Stimulated activated CD8-positive, alpha-beta memory T cell treated with anti-CD3 and anti-CD28 coated beads, Interleukin-12 subunit alpha, Interleukin-12 subunit beta, amount 100 ng/mL, for 1 hour (primary cell): ENCODE data around the gene TOR4A.
"Not testable (repeated sequence)": the region's sequence is repeated elsewhere in the genome, so short reads cannot be mapped to it uniquely, and the experiment has no call there.

Source experiments
- DNase-seq: peaks from one replicate; pipeline ENCODE4 v3.0.0-alpha.2; 2020; ENCODE audit warnings: low read depth

Gene TOR4A

GRCh38 chr9:137237759-137238726, 39.5 kb upstream of the TOR4A start:
- no peak for DNase-seq

DNA sequence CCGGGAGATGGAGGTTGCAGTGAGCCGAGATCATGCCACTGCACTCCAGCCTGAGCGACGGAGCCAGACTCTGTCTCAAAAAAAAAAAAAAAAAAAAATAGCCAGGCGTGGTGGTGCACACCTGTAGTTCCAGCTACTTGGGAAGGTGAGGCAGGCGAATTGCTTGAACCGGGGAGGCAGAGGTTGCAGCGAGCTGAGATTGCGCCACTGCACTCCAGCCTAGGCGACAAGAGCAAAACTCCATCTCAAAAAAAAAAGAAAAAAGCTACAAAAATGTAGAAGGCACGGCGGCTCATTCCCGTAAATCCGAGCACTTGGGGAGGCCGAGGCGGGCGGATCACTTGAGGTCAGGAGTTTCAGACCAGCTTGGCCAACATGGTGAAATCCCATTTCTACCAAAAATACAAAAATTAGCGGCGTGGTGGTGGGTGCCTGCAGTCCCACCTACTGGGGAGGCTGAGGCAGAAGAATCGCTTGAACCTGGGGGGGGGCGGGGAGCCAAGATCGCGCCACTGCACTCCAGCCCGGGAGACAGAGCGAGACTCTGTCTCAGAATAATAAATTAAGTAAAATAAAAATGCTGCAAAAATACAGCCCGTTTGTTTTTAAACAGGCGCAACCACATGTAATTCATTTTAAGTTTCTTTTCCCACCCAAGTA, 37.9 kb upstream of the TOR4A start:
- not testable (repeated sequence) for DNase-seq

DNA sequence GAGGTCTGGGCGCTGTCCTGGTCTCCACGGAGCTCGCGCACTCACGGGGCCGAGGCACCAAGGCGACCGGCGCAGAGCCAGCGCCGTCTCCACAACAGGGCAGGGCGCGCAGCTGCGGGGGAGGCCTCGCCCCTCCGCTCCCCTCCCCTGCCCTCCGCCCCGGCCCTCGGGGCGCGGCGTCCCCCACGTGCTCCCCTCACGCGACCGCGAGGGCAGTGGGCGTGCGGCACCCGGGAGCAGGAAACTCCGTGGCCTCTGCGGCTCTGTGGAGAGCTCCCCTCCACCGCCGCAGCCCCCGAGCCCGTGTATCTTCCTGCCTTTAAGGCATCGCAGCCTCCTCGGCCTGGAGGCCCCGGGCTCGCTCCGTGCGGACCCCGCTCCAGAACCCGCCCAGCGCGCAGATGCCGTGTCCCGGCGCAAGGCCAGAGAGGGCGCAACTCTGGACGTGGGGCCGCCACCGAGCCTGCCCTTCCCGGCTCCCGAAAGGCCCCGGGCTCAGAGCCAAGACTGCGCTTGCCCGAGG, 37.1 kb upstream of the TOR4A start:
- DNase-seq, result peak; percentile 33

GRCh38 chr9:137240841-137241489, 36.6 kb upstream of the TOR4A start, which contains the start of gene TUBB4B:
TSS of gene TUBB4B (plus strand) at chr9:137241287. CDS start at chr9:137241361, 74 bp downstream.
- peak; percentile 96 for DNase-seq

DNA sequence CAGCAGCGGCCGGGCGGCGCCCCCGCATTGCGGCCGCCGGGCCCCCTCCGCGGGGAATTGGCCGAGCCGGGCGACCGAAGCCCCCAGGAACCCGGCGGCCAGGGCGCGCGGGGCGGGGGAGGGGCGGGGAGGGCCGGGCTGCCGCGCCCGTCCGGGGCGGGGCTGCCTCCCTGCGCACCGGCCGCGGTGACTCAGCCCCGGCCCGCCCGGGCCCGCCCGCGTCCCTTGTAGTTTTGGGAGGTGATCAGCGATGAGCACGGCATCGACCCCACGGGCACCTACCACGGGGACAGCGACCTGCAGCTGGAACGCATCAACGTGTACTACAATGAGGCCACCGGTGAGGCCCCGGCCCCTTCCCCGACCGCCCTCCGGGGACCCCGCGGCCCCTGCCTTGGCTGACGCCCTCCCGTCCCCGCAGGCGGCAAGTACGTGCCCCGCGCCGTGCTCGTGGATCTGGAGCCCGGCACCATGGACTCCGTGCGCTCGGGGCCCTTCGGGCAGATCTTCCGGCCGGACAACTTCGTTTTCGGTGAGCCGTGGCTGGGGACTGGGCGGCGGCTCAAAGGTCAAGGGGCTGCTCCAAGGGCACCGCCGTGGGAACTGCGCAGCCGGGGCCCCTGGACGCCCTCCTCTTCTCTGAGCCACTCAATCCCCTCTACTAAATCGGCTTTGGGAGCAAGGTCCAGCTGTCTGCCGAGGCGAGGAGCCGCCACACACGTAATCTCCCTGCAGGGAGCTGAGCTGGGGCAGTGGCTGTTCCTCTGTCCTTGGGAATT, 35.8 kb upstream of the TOR4A start:
- DNase-seq, result peak; percentile 63

GRCh38 chr9:137242269-137243203, 35.0 kb upstream of the TOR4A start:
- no peak for DNase-seq

DNA sequence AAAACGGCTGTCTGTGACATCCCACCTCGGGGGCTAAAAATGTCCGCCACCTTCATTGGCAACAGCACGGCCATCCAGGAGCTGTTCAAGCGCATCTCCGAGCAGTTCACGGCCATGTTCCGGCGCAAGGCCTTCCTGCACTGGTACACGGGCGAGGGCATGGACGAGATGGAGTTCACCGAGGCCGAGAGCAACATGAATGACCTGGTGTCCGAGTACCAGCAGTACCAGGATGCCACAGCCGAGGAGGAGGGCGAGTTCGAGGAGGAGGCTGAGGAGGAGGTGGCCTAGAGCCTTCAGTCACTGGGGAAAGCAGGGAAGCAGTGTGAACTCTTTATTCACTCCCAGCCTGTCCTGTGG, 34.3 kb upstream of the TOR4A start:
- DNase-seq, result not testable (repeated sequence)

GRCh38 chr9:137243626-137244485, 33.7 kb upstream of the TOR4A start:
- DNase-seq, result no peak

DNA sequence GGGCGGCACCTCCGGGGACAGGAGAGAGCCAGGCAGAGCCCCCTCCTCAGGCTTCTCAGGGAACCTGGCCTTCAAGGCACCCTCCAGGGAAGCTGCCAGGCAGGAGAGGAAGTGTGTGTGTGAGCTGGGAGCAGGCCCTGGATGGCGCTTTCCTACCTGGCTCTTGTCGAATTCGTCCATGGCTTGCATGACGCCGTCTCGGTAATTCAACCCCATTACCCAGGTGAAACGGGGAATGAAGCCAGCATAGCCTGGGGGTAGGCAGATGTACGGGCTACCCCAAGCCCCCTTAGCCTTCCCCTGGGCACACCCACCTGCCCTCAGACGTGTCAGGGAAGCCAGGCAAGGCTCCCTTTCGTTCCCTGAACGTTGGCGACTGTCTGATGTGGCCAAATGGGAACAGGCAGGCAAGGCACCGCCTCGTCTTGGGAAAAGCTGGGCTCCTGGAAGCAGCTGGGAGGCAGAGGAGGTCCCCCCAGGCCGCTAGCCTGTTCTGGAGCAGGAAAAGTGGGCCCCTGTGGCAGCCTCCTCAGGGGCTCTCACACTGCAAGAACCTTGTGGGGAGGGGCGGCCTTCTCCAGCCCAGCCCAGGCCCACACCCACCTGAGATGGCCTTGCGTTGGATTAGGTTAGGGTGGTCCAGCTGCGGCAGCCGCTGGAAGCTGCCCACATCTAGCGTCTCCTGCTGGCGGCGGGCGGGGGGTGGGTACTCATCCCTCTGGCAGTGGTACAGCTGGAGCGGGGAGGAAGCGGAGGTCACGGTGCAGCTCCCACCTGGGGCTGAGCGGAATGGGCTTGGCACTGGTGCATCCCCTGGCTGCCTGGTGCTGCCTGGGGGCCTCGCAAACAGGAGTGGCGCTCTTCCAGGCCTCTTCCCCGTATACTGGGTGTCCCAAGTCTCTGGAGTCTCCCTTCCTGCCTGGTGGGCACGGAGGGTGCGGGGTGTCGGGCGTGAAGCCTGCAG, 32.8 kb upstream of the TOR4A start:
- DNase-seq, result no peak

- DNase-seq, result no peak
Observed at GRCh38 chr9:137245450-137246421, 31.8 kb upstream of the TOR4A start.

DNA sequence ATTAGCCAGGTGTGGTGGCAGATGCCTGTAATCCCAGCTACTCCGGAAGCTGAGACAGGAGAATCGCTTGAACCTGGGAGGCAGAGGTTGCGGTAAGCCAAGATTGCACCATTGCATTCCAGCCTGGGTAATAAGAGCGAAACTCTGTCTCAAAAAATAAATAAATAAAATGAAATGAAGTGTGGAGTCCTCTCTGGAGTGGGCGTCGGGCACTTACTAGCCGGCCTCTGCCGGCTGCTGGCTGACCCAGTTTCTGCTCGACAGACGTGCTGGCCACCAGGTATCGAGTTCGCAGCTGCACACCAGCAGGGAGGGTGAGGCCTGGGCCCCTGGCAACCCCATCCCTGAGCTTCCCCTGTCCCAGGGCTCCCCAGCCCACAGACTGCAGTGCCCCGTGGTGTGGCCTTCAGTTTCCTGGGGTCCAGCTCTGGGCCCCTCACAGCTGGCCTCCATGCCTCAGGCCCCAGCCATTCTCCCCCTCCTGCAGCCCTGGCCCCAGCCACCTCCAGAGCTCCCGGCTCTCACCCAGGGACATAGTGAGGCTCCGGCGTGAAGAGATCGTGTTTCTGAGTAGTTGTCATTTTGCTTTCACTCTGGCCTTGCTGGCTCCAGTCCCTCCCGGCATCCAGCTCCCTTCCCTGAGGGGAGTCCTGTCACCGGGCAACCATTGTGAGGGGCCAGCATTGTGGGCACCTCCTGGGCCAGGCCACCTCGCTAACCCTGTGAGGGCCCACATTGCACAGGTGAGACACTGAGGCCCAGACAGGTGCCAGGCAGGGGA, 30.2 kb upstream of the TOR4A start:
- no peak for DNase-seq

- no peak for DNase-seq
Observed at GRCh38 chr9:137247916-137248175, 29.7 kb upstream of the TOR4A start.

DNA sequence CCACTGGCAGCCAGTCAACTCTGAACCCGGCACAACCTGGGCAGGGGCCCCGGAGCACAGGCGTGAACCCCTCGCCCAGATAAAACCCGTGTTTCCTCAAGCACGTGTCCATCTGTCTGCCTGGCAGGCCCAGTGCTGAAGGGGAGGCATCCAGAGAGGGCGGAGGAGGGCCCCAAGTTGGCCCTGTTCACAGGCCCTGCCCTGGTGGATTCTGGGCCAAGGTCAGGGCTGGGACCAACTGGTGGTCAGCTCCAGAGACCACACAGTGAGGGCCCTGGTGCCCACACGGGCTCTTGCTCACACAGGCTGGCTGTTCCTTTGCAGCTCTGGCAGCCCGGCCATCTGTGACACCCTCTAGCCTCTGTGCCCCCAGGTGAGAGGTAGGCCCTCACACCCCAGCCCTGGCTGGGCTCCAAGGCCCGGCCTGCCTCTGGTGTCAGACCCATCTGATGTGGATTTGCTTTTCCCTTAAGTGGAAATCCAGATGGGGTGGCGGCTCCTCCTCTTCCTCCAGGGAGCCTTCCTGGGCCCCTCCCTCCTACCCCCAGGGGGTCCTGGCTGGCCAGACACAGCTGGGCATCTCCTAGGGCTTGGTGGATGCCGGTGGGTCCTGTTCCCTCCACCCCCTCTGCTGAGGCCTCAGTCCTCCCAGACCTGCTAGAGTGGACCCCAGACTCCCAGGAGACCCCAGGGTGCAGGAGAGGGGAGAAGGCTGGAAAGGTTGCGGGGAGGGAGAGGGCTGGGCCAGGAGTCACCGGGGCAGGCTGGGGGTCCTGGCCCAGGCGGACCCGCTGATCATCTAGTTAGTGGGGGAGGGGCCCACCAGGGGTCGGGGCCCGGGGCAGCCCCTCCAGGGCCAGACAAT, 27.0 kb upstream of the TOR4A start:
- no peak for DNase-seq

DNA sequence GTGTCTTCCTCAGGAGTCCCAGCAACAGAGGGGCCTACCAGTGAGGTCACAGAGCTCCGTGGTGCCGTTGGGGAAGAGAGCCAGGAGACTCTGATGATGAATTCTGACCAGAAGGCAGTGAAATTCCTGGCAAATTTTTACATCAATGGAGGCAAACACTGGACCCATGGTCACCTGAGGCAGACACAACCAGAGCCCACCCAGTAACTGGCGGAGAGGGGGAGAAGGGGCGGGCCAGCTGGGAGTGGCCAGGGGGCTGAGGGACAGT, 26.4 kb upstream of the TOR4A start, which contains the start of gene STPG3:
STPG3 (plus strand) TSS at position 93 of the 268 bp plus-strand sequence; CDS start at position 94, 1 bp downstream.
- DNase-seq, result no peak

DNA sequence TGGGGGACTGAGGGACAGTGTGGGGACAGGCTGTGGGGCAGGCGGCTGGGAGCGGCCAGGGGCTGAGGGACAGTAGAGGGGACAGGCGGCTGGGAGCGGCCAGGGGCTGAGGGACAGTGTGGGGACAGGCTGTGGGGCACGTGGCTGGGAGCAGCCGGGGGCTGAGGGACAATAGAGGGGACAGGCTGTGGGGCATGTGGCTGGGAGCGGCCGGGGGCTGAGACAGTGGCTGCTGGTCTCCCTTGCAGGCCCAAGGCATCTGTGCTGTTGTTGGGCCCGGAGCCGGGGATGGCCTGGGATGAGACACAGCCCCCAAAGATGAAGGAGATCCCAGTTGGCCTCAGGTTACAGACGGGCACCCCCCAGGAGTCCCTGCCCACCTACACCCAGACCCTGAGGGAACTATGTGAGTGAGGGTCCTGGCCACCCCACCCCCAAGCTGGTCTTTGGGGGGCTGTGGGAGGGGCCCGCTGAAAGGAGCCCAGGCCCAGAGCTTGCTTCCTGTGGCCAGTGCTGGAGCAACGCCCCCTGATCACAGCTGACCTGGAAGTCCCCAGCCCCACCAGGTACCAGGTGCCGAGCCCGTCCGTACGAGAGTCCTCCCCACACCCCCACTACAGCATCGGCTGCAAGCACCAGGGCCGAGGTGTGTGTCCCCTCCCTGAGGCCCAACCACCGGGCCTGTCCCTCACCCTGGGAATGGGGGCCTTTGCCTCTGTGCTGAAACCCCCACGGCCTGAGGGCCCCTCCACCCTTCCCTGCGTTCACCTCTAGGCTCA, 25.8 kb upstream of the TOR4A start:
- no peak for DNase-seq
